Spleen (tissue), 11 donors: ENCODE data around the gene SERPINE1. TPM values are rescaled to one million over a fixed set of nuclear protein-coding genes. Genes with fewer than 3 reads are reported as not detected.

Experiments
- DNase-seq: peaks from one replicate; pipeline ENCODE4 v3.0.0-alpha.2; 2020
- H3K27ac ChIP-seq, 8 donors: fragments of 200-600 bp; sonication (generic) in 7 of 8; 1 replicate in 4 of 8; 2 replicates in 4 of 8; pipeline versions ENCODE4 v1.5.0 to v1.8.0; 2016 to 2021; ENCODE audit warnings: inconsistent platforms in 4 of 8, mild to moderate bottlenecking in 4 of 8, moderate library complexity in 1 of 8
- H3K27me3 ChIP-seq, 7 donors: fragments of 200-600 bp; sonication (generic) in 6 of 7; replicated peaks in 1 of 7; 1 replicate in 4 of 7; 2 replicates in 3 of 7; pipeline versions ENCODE4 v1.5.0 to v1.8.0; 2016 to 2021; ENCODE audit warnings: inconsistent platforms in 3 of 7, mild to moderate bottlenecking in 1 of 7
- H3K36me3 ChIP-seq, 6 donors: fragments of 200-600 bp; sonication (generic) in 5 of 6; 1 replicate in 4 of 6; 2 replicates in 2 of 6; pipeline versions ENCODE4 v1.5.0 to v1.8.0; 2016 to 2021; ENCODE audit warnings: inconsistent platforms in 2 of 6
- H3K4me1 ChIP-seq, 6 donors: fragments of 200-600 bp; sonication (generic) in 5 of 6; 1 replicate in 3 of 6; 2 replicates in 3 of 6; pipeline versions ENCODE4 v1.5.0 to v1.8.0; 2016 to 2021; ENCODE audit warnings: inconsistent platforms in 3 of 6
- H3K4me3 ChIP-seq, 8 donors: fragments of 200-600 bp; sonication (generic) in 7 of 8; 1 replicate in 4 of 8; 2 replicates in 4 of 8; pipeline versions ENCODE4 v1.5.0 to v1.8.0; 2016 to 2021; ENCODE audit warnings: inconsistent platforms in 4 of 8, mild to moderate bottlenecking in 4 of 8, moderate library complexity in 2 of 8
- H3K9me3 ChIP-seq, 8 donors: fragments of 200-600 bp; sonication (generic) in 7 of 8; 1 replicate in 4 of 8; 2 replicates in 4 of 8; pipeline versions ENCODE4 v1.5.0 to v1.8.0; 2016 to 2021; ENCODE audit warnings: inconsistent platforms in 4 of 8
- CTCF ChIP-seq, 11 experiments: fragments of 200-600 bp in 7 of 11; fragments of 450-650 bp in 4 of 11; sonication (generic) in 4 of 11; IDR thresholded peaks in 8 of 11; conservative IDR thresholded peaks in 3 of 11; 1 replicate in 7 of 11; 2 replicates in 4 of 11; pipeline versions ENCODE4 v1.4.0 to v1.8.0; 2016 to 2021; ENCODE audit warnings: antibody characterized with exemption in 11 of 11, inconsistent platforms in 4 of 11, mild to moderate bottlenecking in 1 of 11
- POLR2A ChIP-seq, 3 donors: fragments of 450-650 bp; IDR thresholded peaks; one replicate each; pipeline ENCODE4 v1.5.1; 2017; ENCODE audit warnings: antibody characterized with exemption in 3 of 3, mild to moderate bottlenecking in 1 of 3
- POLR2AphosphoS5 ChIP-seq, 3 donors: sonication (generic); formaldehyde crosslinking; IDR thresholded peaks; one replicate each; pipeline ENCODE4 v1.5.1; 2017; ENCODE audit warnings: antibody characterized with exemption in 3 of 3
- WGBS, 5 donors: extraction: QIAGEN DNeasy Blood & Tissue Kit in 3 of 5; methylation state at CpG; one replicate each; pipeline versions ENCODE4 v1.1.5 to v1.1.7; 2013 to 2018; 5-methylcytosine and 5-hydroxymethylcytosine counted together
- intact Hi-C: fragments of 100-400 bp; cut with DNase I; formaldehyde crosslinking; loops from one replicate; pipeline ENCODE4 v1.15.0; 2023; ENCODE audit warnings: low total_unique reads
- polyA plus RNA-seq, 3 donors: library from polyadenylated mRNA; stranded (reverse); fragments of 200-250 nt; gene quantifications; one replicate each; pipeline ENCODE4 v1.2.1, GENCODE V29; 2013
- total RNA-seq, 7 donors: library from RNA; depleted of rRNA in 3 of 7; stranded (reverse); fragments of >200 nt in 3 of 7; fragmentation: NEBNext Ultra II Directional in 4 of 7; extraction: Animal tissue kit (Norgen Biotek cat#: 25700) in 4 of 7; gene quantifications; one replicate each; pipeline versions ENCODE4 v1.1.0 to v1.2.1, GENCODE V29; 2016 to 2021
- donor health status: healthy with polysubstance abuse.
- donor health status: DM: no; HTN: no; CAD: no; lungs with moderate emphysema.
- donor health status: DM: no; HTN: no; CAD: no.
- donor health status: Bipolar disorder and iron deficiency.
- donor health status: healthy.
- donor health status: DM: no; HTN: no; CAD: no.
- donor health status: DM: yes; HTN: yes; CAD: no.

SERPINE1 gene
- total and polyA plus RNA-seq, 10 donors = 2.2 to 46.4 (median 4.7) TPM

- intact Hi-C loops = loop anchor here (5.0 kb wide), 1 partner anchor 40 kb away; no protein-coding TSS in a partner anchor
- Histone ChIP-seq H3K36me3 (peaks cover 0 to 12% (median 0%) of the 10 kb centered on the region in 6 donors), H3K27me3 (peaks cover 0 to 54% (median 0%) of the 10 kb centered on the region in 7 donors), H3K9me3 (no peaks in the 10 kb centered on the region), H3K4me3 (peak overlapping the region in 2 of 8 donors; percentile 1 to 43), H3K27ac (peak overlapping the region in 4 of 8 donors; percentile 32 to 70 (median 56)), H3K4me1 (peaks cover 9 to 27% (median 16%) of the 10 kb centered on the region in 6 donors)
- WGBS, 5 donors = 59 to 71% (median 69%) methylated on average over 8 to 9 of the region's 9 CpGs
- DNase-seq = no peak
- TF ChIP-seq POLR2A (IDR thresholded peaks at IDR 0.05) = no peak
- TF ChIP-seq POLR2AphosphoS5 (IDR thresholded peaks at IDR 0.05) = no peak
- no peak for TF ChIP-seq CTCF (IDR thresholded peaks at IDR 0.05 in 8 of 11, conservative IDR thresholded peaks at IDR 0.05 in 3 of 11)
These were observed 10.8 kb downstream of the SERPINE1 start for GRCh38 chr7:101137651-101138212.

GRCh38 chr7:101138213-101138870, 11.4 kb downstream of the SERPINE1 start:
- peaks cover 9 to 27% (median 16%) of the 10 kb centered on the region in 6 donors for H3K4me1 ChIP-seq
- H3K4me3 ChIP-seq = peak overlapping the region in 2 of 8 donors; percentile 1 to 43
- DNase-seq = no peak
- peaks cover 0 to 56% (median 0%) of the 10 kb centered on the region in 7 donors for H3K27me3 ChIP-seq
- intact Hi-C loops = loop anchor here (5.0 kb wide), 1 partner anchor 41 kb away; no protein-coding TSS in a partner anchor
- no peaks in the 10 kb centered on the region for H3K9me3 ChIP-seq
- H3K36me3 ChIP-seq = peaks cover 0 to 9% (median 0%) of the 10 kb centered on the region in 6 donors
- WGBS, 5 donors = 4 to 12% (median 5%) methylated on average over 16 of the region's 16 CpGs
- TF ChIP-seq CTCF (IDR thresholded peaks at IDR 0.05 in 8 of 11, conservative IDR thresholded peaks at IDR 0.05 in 3 of 11) (peak; percentile 41 to 87 (median 73)), POLR2A (IDR thresholded peaks at IDR 0.05) (no peak), POLR2AphosphoS5 (IDR thresholded peaks at IDR 0.05) (peak; percentile 37 to 72 (median 39))
- H3K27ac ChIP-seq = peak overlapping the region in 6 of 8 donors; percentile 7 to 70 (median 38)

DNA sequence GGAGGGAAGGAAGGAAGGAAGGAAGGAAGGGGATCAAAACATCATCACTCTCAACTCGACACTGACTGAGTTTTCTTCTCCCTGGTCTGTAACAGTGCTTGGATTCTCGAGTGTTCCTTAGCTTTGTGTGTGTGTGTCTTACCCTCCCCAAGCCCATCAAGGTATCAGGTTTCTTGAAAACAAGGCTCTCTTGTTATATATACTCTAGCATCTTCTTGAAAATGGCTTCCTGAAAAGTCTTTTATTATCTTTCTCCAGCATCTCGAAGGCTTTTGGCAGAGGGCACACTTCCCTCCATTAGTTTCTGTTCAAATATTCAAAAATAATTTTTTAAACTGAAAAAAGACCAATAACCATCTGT, 13.4 kb downstream of the SERPINE1 start:
- H3K36me3 ChIP-seq = peaks cover 0 to 7% (median 0%) of the 10 kb centered on the region in 6 donors
- no peaks in the 10 kb centered on the region for H3K9me3 ChIP-seq
- H3K4me3 ChIP-seq = no peak overlapping the region
- 36 to 46% (median 43%) methylated on average over 3 of the region's 3 CpGs for WGBS, 5 donors
- no peak overlapping the region for H3K27ac ChIP-seq
- peaks cover 9 to 31% (median 18%) of the 10 kb centered on the region in 6 donors for H3K4me1 ChIP-seq
- H3K27me3 ChIP-seq = peaks cover 0 to 54% (median 5%) of the 10 kb centered on the region in 7 donors
- TF ChIP-seq CTCF (IDR thresholded peaks at IDR 0.05 in 8 of 11, conservative IDR thresholded peaks at IDR 0.05 in 3 of 11) (no peak), POLR2AphosphoS5 (IDR thresholded peaks at IDR 0.05) (no peak), POLR2A (IDR thresholded peaks at IDR 0.05) (no peak)
- intact Hi-C loops = loop anchor here (5.0 to 10.0 kb wide), 2 partner anchors 54 to 142 kb away; no protein-coding TSS in a partner anchor
- DNase-seq = no peak
